Kidney epithelial cell (primary cell): Measurements from ENCODE around the gene PPP2R2C. TPM values are rescaled to one million over a fixed set of nuclear protein-coding genes. Genes with fewer than 3 reads are reported as not detected.

Experiments
- DNase-seq: peaks from one replicate; pipeline ENCODE4 v3.0.0-alpha.2; 2010; ENCODE audit warnings: low read depth
- H3K27me3 ChIP-seq: 2 replicates; pipeline ENCODE4 v1.6.0; 2011; ENCODE audit warnings: low read length; ENCODE audit not compliant: control insufficient read depth, insufficient read depth
- H3K36me3 ChIP-seq: 2 replicates; pipeline ENCODE4 v1.5.1; 2011; ENCODE audit warnings: low read length; ENCODE audit not compliant: control insufficient read depth, insufficient read depth
- H3K4me3 ChIP-seq: 2 replicates; pipeline ENCODE4 v1.5.1; 2011; ENCODE audit warnings: low read depth, mild to moderate bottlenecking, control low read depth, low read length
- total RNA-seq: library from RNA; depleted of rRNA; stranded (reverse); fragments of >200 nt; gene quantifications from 2 replicates; pipeline ENCODE4 v1.2.3, GENCODE V29; 2015
- TF ChIP-seq, protein P1 (sequence below): IDR thresholded peaks from 2 replicates; pipeline ENCODE4 v1.5.1; 2011; ENCODE audit warnings: mild to moderate bottlenecking, moderate library complexity, low read length, control low read depth, inconsistent platforms; ENCODE audit not compliant: insufficient read depth, poor library complexity, severe bottlenecking

PPP2R2C gene
- total RNA-seq, 1 donor from 2014 or later = not detected

GRCh38 chr4:6318206-6318605 lies 154.2 kb downstream of the PPP2R2C start:
- H3K27me3 ChIP-seq = peaks cover 2% of the 10 kb centered on the region
- DNase-seq = no peak
- TF ChIP-seq, protein P1, sequence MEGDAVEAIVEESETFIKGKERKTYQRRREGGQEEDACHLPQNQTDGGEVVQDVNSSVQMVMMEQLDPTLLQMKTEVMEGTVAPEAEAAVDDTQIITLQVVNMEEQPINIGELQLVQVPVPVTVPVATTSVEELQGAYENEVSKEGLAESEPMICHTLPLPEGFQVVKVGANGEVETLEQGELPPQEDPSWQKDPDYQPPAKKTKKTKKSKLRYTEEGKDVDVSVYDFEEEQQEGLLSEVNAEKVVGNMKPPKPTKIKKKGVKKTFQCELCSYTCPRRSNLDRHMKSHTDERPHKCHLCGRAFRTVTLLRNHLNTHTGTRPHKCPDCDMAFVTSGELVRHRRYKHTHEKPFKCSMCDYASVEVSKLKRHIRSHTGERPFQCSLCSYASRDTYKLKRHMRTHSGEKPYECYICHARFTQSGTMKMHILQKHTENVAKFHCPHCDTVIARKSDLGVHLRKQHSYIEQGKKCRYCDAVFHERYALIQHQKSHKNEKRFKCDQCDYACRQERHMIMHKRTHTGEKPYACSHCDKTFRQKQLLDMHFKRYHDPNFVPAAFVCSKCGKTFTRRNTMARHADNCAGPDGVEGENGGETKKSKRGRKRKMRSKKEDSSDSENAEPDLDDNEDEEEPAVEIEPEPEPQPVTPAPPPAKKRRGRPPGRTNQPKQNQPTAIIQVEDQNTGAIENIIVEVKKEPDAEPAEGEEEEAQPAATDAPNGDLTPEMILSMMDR = no peak
- no peak overlapping the region for H3K4me3 ChIP-seq
- H3K36me3 ChIP-seq = no peaks in the 10 kb centered on the region

DNA sequence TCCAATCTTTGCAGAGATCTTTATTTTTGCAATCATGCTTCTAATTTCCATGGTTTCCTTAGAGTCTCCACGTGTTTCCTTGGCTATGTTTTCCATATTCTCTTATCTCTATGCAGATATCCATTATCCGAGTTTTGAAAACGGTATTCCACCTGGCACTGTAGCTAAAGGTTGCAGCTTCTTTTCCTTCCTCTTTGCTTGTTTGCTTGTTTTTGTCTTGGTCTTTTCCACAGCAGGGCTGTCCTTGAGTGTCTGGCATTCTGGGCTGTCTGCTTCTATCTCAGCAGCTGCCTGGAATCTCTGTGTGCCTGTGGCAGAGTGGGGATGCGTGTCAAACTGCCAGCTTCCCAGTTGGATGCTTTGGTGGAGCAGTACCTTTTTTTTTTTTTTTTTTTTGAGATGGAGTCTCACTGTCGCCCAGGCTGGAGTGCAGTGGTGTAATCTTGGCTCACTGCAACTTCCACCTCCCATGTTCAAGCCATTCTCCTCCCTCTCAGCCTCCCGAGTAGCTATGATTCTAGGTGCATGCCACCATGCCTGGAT lies 155.9 kb downstream of the PPP2R2C start:
- H3K27me3 ChIP-seq = peaks cover 2% of the 10 kb centered on the region
- TF ChIP-seq, protein P1 = no peak
- H3K4me3 ChIP-seq = no peak overlapping the region
- DNase-seq = no peak
- H3K36me3 ChIP-seq = no peaks in the 10 kb centered on the region

DNA sequence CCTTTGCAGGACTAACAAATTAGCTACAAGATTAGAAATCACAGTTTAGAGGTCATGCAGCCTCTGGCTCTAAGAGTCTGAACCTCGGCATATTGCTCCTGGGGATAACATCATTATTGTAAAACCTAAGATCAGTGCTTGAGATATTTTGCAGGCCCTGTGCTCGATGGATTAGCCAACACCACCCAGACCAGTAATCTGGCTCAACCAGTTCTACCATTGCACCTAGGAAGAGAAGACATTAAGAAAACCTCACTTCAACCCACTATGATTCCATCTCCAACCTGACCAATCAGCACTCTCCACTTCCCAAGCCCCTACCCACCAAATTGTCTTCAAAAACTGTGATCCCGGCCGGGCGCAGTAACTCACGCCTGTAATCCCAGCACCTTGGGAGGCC lies 159.2 kb downstream of the PPP2R2C start:
- Histone ChIP-seq H3K4me3 (no peak overlapping the region), H3K27me3 (peaks cover 29% of the 10 kb centered on the region), H3K36me3 (no peaks in the 10 kb centered on the region)
- TF ChIP-seq, protein P1 = no peak
- DNase-seq = no peak

GRCh38 chr4:6309777-6310176 lies 162.6 kb downstream of the PPP2R2C start:
- Histone ChIP-seq H3K36me3 (no peaks in the 10 kb centered on the region), H3K27me3 (peaks cover 39% of the 10 kb centered on the region), H3K4me3 (no peak overlapping the region)
- no peak for DNase-seq
- TF ChIP-seq, protein P1 = no peak

GRCh38 chr4:6308899-6309643 lies 163.3 kb downstream of the PPP2R2C start:
- no peak for DNase-seq

More at GRCh38 chr4:6308899-6309643, 163.3 kb downstream of the PPP2R2C start:
- Histone ChIP-seq H3K27me3 (peaks cover 39% of the 10 kb centered on the region), H3K36me3 (no peaks in the 10 kb centered on the region), H3K4me3 (peak overlapping the region; percentile 40)
- TF ChIP-seq, protein P1 = no peak
